GM12878 (cell line): ENCODE measurements around the gene DAZAP2. TPM values are rescaled to one million over a fixed set of nuclear protein-coding genes. Genes with fewer than 3 reads are reported as not detected.

Experiments used
- ATAC-seq: fragments of 200-7000 bp; cut with Tn5 transposase; 3 replicates; pipeline ENCODE4 v1.9.1; 2020; ENCODE audit warnings: mild to moderate bottlenecking, moderate library complexity
- BruUV-seq: library from RNA; stranded (reverse); fragments of 400-500 nt; replicated peaks from 2 replicates; lab custom pipeline; 2021; lab: Mats Ljungman, UMichigan
- CTCF ChIA-PET: fragments of 300-600 bp; sonication (Branson Sonifier 250); formaldehyde crosslinking; extraction: SDS; loops from one replicate; lab custom pipeline; 2021; ENCODE audit warnings: inconsistent platforms; lab: Yijun Ruan, JAX
- POLR2A ChIA-PET: fragments of 350-600 bp; formaldehyde crosslinking; extraction: SDS; loops from one replicate; lab custom pipeline; 2021; ENCODE audit warnings: inconsistent platforms; lab: Charles Lee
- RAD21 ChIA-PET: fragments of 300-600 bp; sonication (Branson Sonifier 250); formaldehyde crosslinking; loops from one replicate; lab custom pipeline; 2023; ENCODE audit warnings: antibody characterized with exemption; ENCODE audit not compliant: unreplicated experiment; lab: Charles Lee
- SMC1A ChIA-PET: fragments of 300-600 bp; sonication (Branson Sonifier 250); formaldehyde crosslinking; loops from one replicate; lab custom pipeline; 2023; ENCODE audit not compliant: unreplicated experiment, uncharacterized antibody; lab: Charles Lee
- DNase-seq: peaks from one replicate; pipeline ENCODE4 v3.0.0-alpha.2; 2011; ENCODE audit warnings: low read depth, low spot score
- FAIRE-seq: peaks from 3 replicates; lab custom pipeline; 2011; peaks lifted over from hg19 to GRCh38; lab: Jason Lieb, UNC
- H2AFZ ChIP-seq: 2 replicates; pipeline ENCODE4 v1.6.0; 2011; ENCODE audit warnings: low read depth, low read length, control low read depth; ENCODE audit not compliant: control insufficient read depth
- H3K27ac ChIP-seq: 2 replicates; pipeline ENCODE4 v1.5.1; 2011; ENCODE audit warnings: control low read depth; ENCODE audit not compliant: control insufficient read depth, insufficient read depth
- H3K27me3 ChIP-seq, 2 experiments: replicated peaks in 1 of 2; 2 replicates each; pipeline versions ENCODE4 v1.6.0 to v1.6.1; 2011; ENCODE audit warnings: low read length in 1 of 2; ENCODE audit not compliant: control insufficient read depth in 2 of 2, insufficient read depth in 2 of 2
- H3K36me3 ChIP-seq, 2 experiments: 2 replicates each; pipeline ENCODE4 v1.5.1; 2011; ENCODE audit warnings: low read length in 1 of 2; ENCODE audit not compliant: control insufficient read depth in 2 of 2, insufficient read depth in 2 of 2
- H3K4me1 ChIP-seq: 2 replicates; pipeline ENCODE4 v1.6.1; 2011; ENCODE audit warnings: mild to moderate bottlenecking, low read length, moderate library complexity, mixed read lengths; ENCODE audit not compliant: control insufficient read depth, insufficient read depth
- H3K4me2 ChIP-seq: 2 replicates; pipeline ENCODE4 v1.6.0; 2011; ENCODE audit warnings: control low read depth; ENCODE audit not compliant: control insufficient read depth, insufficient read depth
- H3K4me3 ChIP-seq: fragments of 200-600 bp; sonication (generic); 2 replicates; pipeline ENCODE4 v1.5.1; 2016
- H3K79me2 ChIP-seq: 2 replicates; pipeline ENCODE4 v1.6.0; 2011; ENCODE audit warnings: low read length; ENCODE audit not compliant: control insufficient read depth, insufficient read depth
- H3K9ac ChIP-seq: 2 replicates; pipeline ENCODE4 v1.8.0; 2011; ENCODE audit warnings: low read length, control low read depth, mixed read lengths; ENCODE audit not compliant: control insufficient read depth, insufficient read depth
- H3K9me3 ChIP-seq: replicated peaks from 3 replicates; pipeline ENCODE4 v1.5.1; 2011; ENCODE audit warnings: mild to moderate bottlenecking, low read length; ENCODE audit not compliant: control insufficient read depth, insufficient read depth
- H4K20me1 ChIP-seq: 2 replicates; pipeline ENCODE4 v1.6.0; 2011; ENCODE audit not compliant: control insufficient read depth, insufficient read depth
- ATF7 ChIP-seq: fragments of 450-650 bp; IDR thresholded peaks from 2 replicates; pipeline ENCODE4 v1.6.1; 2016; ENCODE audit warnings: low read depth, mild to moderate bottlenecking
- BCL3 ChIP-seq: IDR thresholded peaks from 2 replicates; pipeline ENCODE4 v1.6.1; 2011; ENCODE audit warnings: borderline replicate concordance, low read depth, mild to moderate bottlenecking, moderate library complexity, low read length; ENCODE audit not compliant: insufficient read depth, poor library complexity, severe bottlenecking
- CREM ChIP-seq: IDR thresholded peaks from 2 replicates; pipeline ENCODE4 v1.6.1; 2014; ENCODE audit warnings: antibody characterized with exemption, low read depth
- CTCF ChIP-seq, 3 experiments: IDR thresholded peaks in 2 of 3; conservative IDR thresholded peaks in 1 of 3; 2 replicates each; pipeline ENCODE4 v1.5.1; 2011; ENCODE audit warnings: low read depth in 3 of 3, low read length in 3 of 3, mild to moderate bottlenecking in 3 of 3, control low read depth in 2 of 3, moderate library complexity in 2 of 3, inconsistent platforms in 1 of 3, mixed read lengths in 1 of 3; ENCODE audit not compliant: control insufficient read depth in 2 of 3, insufficient read depth in 1 of 3; ENCODE audit errors: extremely low read depth in 1 of 3
- ETV6 ChIP-seq, 2 experiments: fragments of 450-650 bp in 1 of 2; IDR thresholded peaks in 1 of 2; conservative IDR thresholded peaks in 1 of 2; 2 replicates each; pipeline ENCODE4 v1.6.1; 2014; ENCODE audit warnings: antibody characterized with exemption in 1 of 2, borderline replicate concordance in 1 of 2, low read depth in 1 of 2, mild to moderate bottlenecking in 1 of 2, moderate library complexity in 1 of 2
- KDM1A ChIP-seq: fragments of 200-600 bp; sonication (generic); IDR thresholded peaks from 2 replicates; pipeline ENCODE4 v1.6.1; 2016; ENCODE audit warnings: borderline replicate concordance
- KLF5 ChIP-seq: fragments of 450-650 bp; IDR thresholded peaks from 2 replicates; pipeline ENCODE4 v1.6.1; 2014; ENCODE audit warnings: mild to moderate bottlenecking; ENCODE audit not compliant: partially characterized antibody
- POLR2AphosphoS2 ChIP-seq: IDR thresholded peaks from 2 replicates; pipeline ENCODE4 v1.6.1; 2011; ENCODE audit warnings: low read depth, mild to moderate bottlenecking, low read length, improper control_type of control experiment, moderate library complexity
- RAD21 ChIP-seq: IDR thresholded peaks from 2 replicates; pipeline ENCODE4 v1.6.1; 2011; ENCODE audit warnings: mild to moderate bottlenecking, low read depth, low read length, moderate library complexity; ENCODE audit not compliant: insufficient read depth
- TAF1 ChIP-seq: IDR thresholded peaks from 2 replicates; pipeline ENCODE4 v1.6.1; 2011; ENCODE audit warnings: mild to moderate bottlenecking, low read depth, low read length, borderline replicate concordance
- ZNF592 ChIP-seq: fragments of 450-650 bp; IDR thresholded peaks from 2 replicates; pipeline ENCODE4 v1.6.1; 2017; ENCODE audit warnings: mild to moderate bottlenecking, moderate library complexity
- WGBS: methylation state at CpG from one replicate; pipeline ENCODE4 v1.1.6; 2016; ENCODE audit warnings: low lambda C conversion rate; ENCODE audit not compliant: insufficient replicate concordance, insufficient coverage; ENCODE audit errors: missing lambda C conversion rate; 5-methylcytosine and 5-hydroxymethylcytosine counted together
- in situ Hi-C: fragments of 300-500 bp; cut with MboI; formaldehyde crosslinking; loops from 9 replicates; pipeline ENCODE4 v1.14.3; 2018; ENCODE audit warnings: mixed read lengths
- intact Hi-C: fragments of 100-400 bp; cut with micrococcal nuclease; formaldehyde crosslinking; loops from one replicate; pipeline ENCODE4 v1.14.2; 2022; ENCODE audit not compliant: unreplicated experiment
- polyA plus RNA-seq, 11 experiments: library from polyadenylated mRNA; depleted of rRNA in 4 of 11; unstranded in 6 of 11; stranded (reverse) in 5 of 11; fragments of >200 nt; fragmentation: Nextera tagmentation in 4 of 11; fragmentation: Illumina TruSeq in 1 of 11; extraction: Ambion mirVana in 4 of 11; extraction: Trizol in 1 of 11; gene quantifications; 1 replicate in 1 of 11; 2 replicates in 10 of 11; pipeline versions ENCODE4 v1.2.1 to v1.2.3, GENCODE V29; 2011 to 2016; ENCODE audit warnings: inconsistent platforms in 2 of 11, missing spikeins in 2 of 11, low read depth in 1 of 11
- total RNA-seq, 4 experiments: library from RNA; depleted of rRNA in 3 of 4; stranded (reverse); fragments of >200 nt in 3 of 4; fragmentation: Illumina TruSeq in 1 of 4; extraction: Trizol in 1 of 4; gene quantifications; 2 replicates each; pipeline versions ENCODE4 v1.2.1 to v1.2.3, GENCODE V29; 2013 to 2021
- TF ChIP-seq, protein P1 (sequence below): fragments of 450-650 bp; IDR thresholded peaks from 2 replicates; pipeline ENCODE4 v1.6.1; 2017; ENCODE audit warnings: borderline replicate concordance

The DAZAP2 gene
- total and polyA plus RNA-seq, 10 of the 15 experiments (the other 5 are each of a cell fraction or from before 2014, with no cell fraction given) = 71.0 to 267 (median 158) TPM

DNA sequence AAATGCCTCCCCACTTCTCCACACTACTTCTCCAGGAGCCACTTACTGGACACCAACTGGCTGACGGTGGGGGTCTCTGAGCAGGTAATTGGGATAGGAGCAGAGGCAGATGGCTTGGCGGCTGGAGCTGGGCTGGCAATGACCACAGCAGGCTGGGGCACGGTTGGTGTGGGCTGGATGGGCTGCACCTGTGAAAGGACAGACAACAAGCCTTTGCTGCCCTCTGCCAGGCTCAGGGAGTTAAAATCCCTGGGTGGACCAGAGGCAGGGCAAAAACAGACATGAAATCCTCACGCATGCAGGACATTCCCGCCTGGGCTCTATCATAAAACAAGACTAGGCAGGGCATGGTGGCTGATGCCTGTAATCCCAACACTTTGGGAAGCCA is 46.3 kb upstream of the DAZAP2 start:
- CTCF ChIA-PET = no interaction called here
- BruUV-seq = no TSS peak

More for the DNA sequence above, 46.3 kb upstream of the DAZAP2 start:
- ChIA-PET RAD21 (no interaction called here), POLR2A (no interaction called here), SMC1A (no interaction called here)
- intact Hi-C loops (no loop called here), in situ Hi-C loops (no loop called here)
- H3K9me3 ChIP-seq = no peaks in the 10 kb centered on the region
- no peaks in the 10 kb centered on the region for H3K27me3 ChIP-seq
- H3K27ac ChIP-seq = no peak overlapping the region
- H3K79me2 ChIP-seq = no peaks in the 10 kb centered on the region
- no peak overlapping the region for H3K9ac ChIP-seq
- no peak for FAIRE-seq
- H3K36me3 ChIP-seq = no peaks in the 10 kb centered on the region
- no peak overlapping the region for H3K4me3 ChIP-seq
- no peak for ATAC-seq
- no peak for DNase-seq
- H2AFZ ChIP-seq = no peak overlapping the region
- no peak overlapping the region for H3K4me2 ChIP-seq
- H4K20me1 ChIP-seq = no peaks in the 10 kb centered on the region
- TF ChIP-seq KDM1A (no peak), BCL3 (no peak), CREM (no peak), POLR2AphosphoS2 (no peak), CTCF (IDR thresholded peaks at IDR 0.05 in 2 of 3, conservative IDR thresholded peaks at IDR 0.05 in 1 of 3; ENCODE audit: control insufficient read depth in 2 of 3, extremely low read depth in 1 of 3, insufficient read depth in 1 of 3, low read depth in 3 of 3, low read length in 3 of 3) (peak in 1 of 3 experiments; percentile 27; a peak in 1 of 6 replicates), KLF5 (no peak), ZNF592 (no peak), RAD21 (0 out of 2 replicates have a peak, but pooled peaks have one; percentile 14), ATF7 (no peak), ETV6 (conservative IDR thresholded peaks at IDR 0.05 in 1 of 2, IDR thresholded peaks at IDR 0.05 in 1 of 2; ENCODE audit: borderline replicate concordance in 1 of 2, low read depth in 1 of 2) (no peak), TAF1 (no peak)
- TF ChIP-seq, protein P1, sequence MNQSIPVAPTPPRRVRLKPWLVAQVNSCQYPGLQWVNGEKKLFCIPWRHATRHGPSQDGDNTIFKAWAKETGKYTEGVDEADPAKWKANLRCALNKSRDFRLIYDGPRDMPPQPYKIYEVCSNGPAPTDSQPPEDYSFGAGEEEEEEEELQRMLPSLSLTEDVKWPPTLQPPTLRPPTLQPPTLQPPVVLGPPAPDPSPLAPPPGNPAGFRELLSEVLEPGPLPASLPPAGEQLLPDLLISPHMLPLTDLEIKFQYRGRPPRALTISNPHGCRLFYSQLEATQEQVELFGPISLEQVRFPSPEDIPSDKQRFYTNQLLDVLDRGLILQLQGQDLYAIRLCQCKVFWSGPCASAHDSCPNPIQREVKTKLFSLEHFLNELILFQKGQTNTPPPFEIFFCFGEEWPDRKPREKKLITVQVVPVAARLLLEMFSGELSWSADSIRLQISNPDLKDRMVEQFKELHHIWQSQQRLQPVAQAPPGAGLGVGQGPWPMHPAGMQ = no peak
- peaks cover 21% of the 10 kb centered on the region for H3K4me1 ChIP-seq
- WGBS = 96% methylated on average over 5 of the region's 5 CpGs
